ENCODE data around the gene STOML2. TPM values are rescaled to one million over a fixed set of nuclear protein-coding genes. Genes with fewer than 3 reads are reported as not detected.

The STOML2 gene
- total RNA-seq, 2 experiments from 2014 or later: 208 to 211 TPM

- Mint-ChIP-seq H3K4me1 (ENCODE audit: low read depth) (no peaks in the 10 kb centered on the region), H3K4me3 (no peak overlapping the region), H3K9me3 (no peaks in the 10 kb centered on the region), H3K27me3 (no peaks in the 10 kb centered on the region), H3K27ac (no peak overlapping the region), H3K36me3 (ENCODE audit: low read depth) (peaks cover 56% of the 10 kb centered on the region)
- ATAC-seq (no peak), DNase-seq (no peak)
- CTCF ChIA-PET: no interaction called here
- no peak for TF ChIP-seq CTCF (IDR thresholded peaks at IDR 0.05)
- POLR2A ChIA-PET: interaction anchor here (1.5 to 2.9 kb wide), 2 partner anchors 9 to 17 kb away, joined by 3 to 14 read pairs; partner anchors contain the start of gene VCP
- intact Hi-C loops (cut with micrococcal nuclease): no loop called here
Observed at GRCh38 chr9:35054871-35055644, 47.9 kb downstream of the STOML2 start.

GRCh38 chr9:35054185-35054835 is 48.6 kb downstream of the STOML2 start:
- ChIA-PET POLR2A (interaction anchor here (0.9 to 2.9 kb wide), 3 partner anchors 10 to 26 kb away, joined by 3 to 14 read pairs (median 3); partner anchors contain the start of genes FANCG and VCP), CTCF (interaction anchor here (5.7 kb wide), 1 partner anchor 156 kb away, joined by 115 read pairs; no protein-coding TSS in a partner anchor)
- no peak for TF ChIP-seq CTCF (IDR thresholded peaks at IDR 0.05)
- no peaks in the 10 kb centered on the region for H3K27me3 Mint-ChIP-seq
- no peaks in the 10 kb centered on the region for H3K9me3 Mint-ChIP-seq
- H3K4me1 Mint-ChIP-seq (ENCODE audit: low read depth): no peaks in the 10 kb centered on the region
- H3K27ac Mint-ChIP-seq: no peak overlapping the region
- ATAC-seq (no peak), DNase-seq (no peak)
- intact Hi-C loops (cut with micrococcal nuclease): no loop called here
- no peak overlapping the region for H3K4me3 Mint-ChIP-seq
- H3K36me3 Mint-ChIP-seq (ENCODE audit: low read depth): peaks cover 48% of the 10 kb centered on the region

- peak overlapping the region; percentile 49 for H3K27ac Mint-ChIP-seq
- DNase-seq (peak; percentile 73), ATAC-seq (peak; percentile 80)
- H3K4me1 Mint-ChIP-seq (ENCODE audit: low read depth): no peaks in the 10 kb centered on the region
- H3K27me3 Mint-ChIP-seq: no peaks in the 10 kb centered on the region
- intact Hi-C loops (cut with micrococcal nuclease): loop anchor here (1.0 kb wide), 1 partner anchor 152 kb away; no protein-coding TSS in a partner anchor
- POLR2A ChIA-PET: interaction anchor here (0.6 to 3.1 kb wide), 5 partner anchors 9 to 152 kb away, joined by 3 to 14 read pairs (median 4); no protein-coding TSS in a partner anchor
- peak; percentile 79 for TF ChIP-seq CTCF (IDR thresholded peaks at IDR 0.05)
- H3K4me3 Mint-ChIP-seq: no peak overlapping the region
- H3K9me3 Mint-ChIP-seq: no peaks in the 10 kb centered on the region
- CTCF ChIA-PET: interaction anchor here (0.7 to 5.7 kb wide), 46 partner anchors 10 to 349 kb away, joined by 3 to 115 read pairs (median 5); partner anchors contain the start of genes DNAJB5, FANCG, PIGO and VCP
- peaks cover 33% of the 10 kb centered on the region for H3K36me3 Mint-ChIP-seq (ENCODE audit: low read depth)
Observed at GRCh38 chr9:35051069-35051967, 51.6 kb downstream of the STOML2 start.

Other genes with a start within 250 kb of the STOML2 start
- gene PHF24, start 144.8 kb downstream of the STOML2 start, total RNA-seq: under 1 TPM in 1 of 2 experiments, not detected in 1; 0.11 TPM
- 10 to 100 TPM; 14.6 to 16.4 TPM for gene DNAJB5, start 113.4 kb downstream of the STOML2 start, total RNA-seq
- gene VCP, start 30.5 kb downstream of the STOML2 start, total RNA-seq: 100 to 1,000 TPM; 215 to 224 TPM
- 10 to 100 TPM; 91.5 to 94.0 TPM for gene FANCG, start 23.2 kb downstream of the STOML2 start, total RNA-seq
- gene PIGO, start 6.5 kb downstream of the STOML2 start, total RNA-seq: 10 to 100 TPM; 19.8 to 21.9 TPM
- 1 to 10 TPM; 5.9 to 6.0 TPM for gene ATOSB, start 12.7 kb upstream of the STOML2 start, total RNA-seq
- gene UNC13B, start 58.9 kb upstream of the STOML2 start, total RNA-seq: 1 to 10 TPM; 1.3 to 1.9 TPM

All from activated CD8-positive, alpha-beta T cell treated with anti-CD3 and anti-CD28 coated beads for 36 hours (primary cell).